Stimulated activated CD4-positive, alpha-beta T cell treated with anti-CD3 and anti-CD28 coated beads, Interleukin-4, amount 100 ng/mL, for 1 hour (primary cell): ENCODE measurements around the gene LCAT.
A peak's percentile ranks its signal among the peaks of the same experiment; 100 is the strongest.
"Not testable (repeated sequence)": the region's sequence is repeated elsewhere in the genome, so short reads cannot be mapped to it uniquely, and the experiment has no call there.

Experiments used
- DNase-seq: peaks from one replicate; pipeline ENCODE4 v3.0.0-alpha.2; 2020

The LCAT gene

GRCh38 chr16:67931712-67932461 lies 12.0 kb downstream of the LCAT start, which contains the start of gene CTRL:
Gene CTRL (minus strand): TSS chr16:67931862. CDS start chr16:67931852, 10 bp downstream.
- DNase-seq = no peak

- DNase-seq = no peak
Measured at GRCh38 chr16:67930678-67931211, 13.2 kb downstream of the LCAT start.

- no peak for DNase-seq
Measured at GRCh38 chr16:67930191-67930590, 13.7 kb downstream of the LCAT start.

GRCh38 chr16:67928561-67929364 lies 15.2 kb downstream of the LCAT start:
- DNase-seq = peak; percentile 79

GRCh38 chr16:67928147-67928546 lies 15.8 kb downstream of the LCAT start:
- no peak for DNase-seq

GRCh38 chr16:67927131-67927941 lies 16.6 kb downstream of the LCAT start:
- DNase-seq = no peak

GRCh38 chr16:67926181-67926750 lies 17.7 kb downstream of the LCAT start:
- DNase-seq = no peak

GRCh38 chr16:67924140-67924906 lies 19.6 kb downstream of the LCAT start:
- DNase-seq = no peak

- DNase-seq = no peak
Measured at GRCh38 chr16:67923414-67924116, 20.4 kb downstream of the LCAT start.

GRCh38 chr16:67922740-67923139 lies 21.2 kb downstream of the LCAT start:
- DNase-seq = no peak

- DNase-seq = no peak
Measured at GRCh38 chr16:67922221-67922620, 21.7 kb downstream of the LCAT start.

- DNase-seq = no peak
Measured at GRCh38 chr16:67919622-67920221, 24.2 kb downstream of the LCAT start.

- DNase-seq = peak; percentile 39
Measured at GRCh38 chr16:67917852-67918236, 26.1 kb downstream of the LCAT start.

- no peak for DNase-seq
Measured at GRCh38 chr16:67917140-67917851, 26.6 kb downstream of the LCAT start.

- DNase-seq = no peak
Measured at GRCh38 chr16:67915831-67916723, 27.8 kb downstream of the LCAT start.

- not testable (repeated sequence) for DNase-seq
Measured at GRCh38 chr16:67915496-67915769, 28.5 kb downstream of the LCAT start.

- DNase-seq = no peak
Measured at GRCh38 chr16:67914758-67915495, 29.0 kb downstream of the LCAT start.

GRCh38 chr16:67910158-67910557 lies 33.8 kb downstream of the LCAT start:
- no peak for DNase-seq
